NB4 (cell line): ENCODE measurements around the gene NMT1.

Experiments used
- POLR2A ChIP-seq: IDR thresholded peaks from 2 replicates; pipeline ENCODE4 v1.6.1; 2011; ENCODE audit warnings: mild to moderate bottlenecking; ENCODE audit not compliant: insufficient read length; ENCODE audit errors: extremely low read depth
- TF ChIP-seq, protein P1 (sequence below): IDR thresholded peaks from one replicate; pipeline ENCODE4 v1.5.1; 2012; ENCODE audit warnings: low read depth, low read length

DNA sequence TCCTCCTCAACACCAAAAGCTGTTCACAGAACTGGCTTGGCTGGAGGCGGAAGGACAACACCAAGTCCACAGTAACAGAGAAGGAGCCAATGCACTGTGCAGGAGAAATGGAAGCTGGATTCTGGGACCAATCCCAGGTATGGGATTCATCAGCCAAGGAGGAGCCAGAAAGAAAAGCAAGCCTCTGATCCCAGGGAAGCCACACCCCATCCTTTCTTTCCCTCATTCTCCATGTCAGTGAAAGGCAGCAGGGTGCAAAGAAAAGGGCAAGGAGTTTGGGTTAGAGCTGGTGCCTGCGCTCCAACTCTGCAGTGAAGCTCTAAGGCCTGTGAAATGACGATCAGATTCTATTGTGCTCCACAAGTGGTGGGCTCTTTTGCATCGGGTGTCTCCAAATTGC lies 20.7 kb upstream of the NMT1 start:
- TF ChIP-seq, protein P1, sequence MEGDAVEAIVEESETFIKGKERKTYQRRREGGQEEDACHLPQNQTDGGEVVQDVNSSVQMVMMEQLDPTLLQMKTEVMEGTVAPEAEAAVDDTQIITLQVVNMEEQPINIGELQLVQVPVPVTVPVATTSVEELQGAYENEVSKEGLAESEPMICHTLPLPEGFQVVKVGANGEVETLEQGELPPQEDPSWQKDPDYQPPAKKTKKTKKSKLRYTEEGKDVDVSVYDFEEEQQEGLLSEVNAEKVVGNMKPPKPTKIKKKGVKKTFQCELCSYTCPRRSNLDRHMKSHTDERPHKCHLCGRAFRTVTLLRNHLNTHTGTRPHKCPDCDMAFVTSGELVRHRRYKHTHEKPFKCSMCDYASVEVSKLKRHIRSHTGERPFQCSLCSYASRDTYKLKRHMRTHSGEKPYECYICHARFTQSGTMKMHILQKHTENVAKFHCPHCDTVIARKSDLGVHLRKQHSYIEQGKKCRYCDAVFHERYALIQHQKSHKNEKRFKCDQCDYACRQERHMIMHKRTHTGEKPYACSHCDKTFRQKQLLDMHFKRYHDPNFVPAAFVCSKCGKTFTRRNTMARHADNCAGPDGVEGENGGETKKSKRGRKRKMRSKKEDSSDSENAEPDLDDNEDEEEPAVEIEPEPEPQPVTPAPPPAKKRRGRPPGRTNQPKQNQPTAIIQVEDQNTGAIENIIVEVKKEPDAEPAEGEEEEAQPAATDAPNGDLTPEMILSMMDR: no peak
- no peak for TF ChIP-seq POLR2A
